Astrocyte of the hippocampus (primary cell): ENCODE data around the gene SERPINB6.
"Not testable (repeated sequence)": the region's sequence is repeated elsewhere in the genome, so short reads cannot be mapped to it uniquely, and the experiment has no call there.

Experiments
- DNase-seq: peaks from one replicate; pipeline ENCODE4 v3.0.0; 2011; ENCODE audit warnings: low read depth, low spot score

Gene SERPINB6

GRCh38 chr6:2913621-2914317 lies 57.6 kb downstream of the SERPINB6 start:
- no peak for DNase-seq

GRCh38 chr6:2911171-2911570 lies 60.2 kb downstream of the SERPINB6 start:
- DNase-seq = no peak

- no peak for DNase-seq
Measured at GRCh38 chr6:2909718-2910117, 61.6 kb downstream of the SERPINB6 start.

GRCh38 chr6:2909051-2909606 lies 62.2 kb downstream of the SERPINB6 start:
- DNase-seq = not testable (repeated sequence)

GRCh38 chr6:2908516-2908915 lies 62.9 kb downstream of the SERPINB6 start:
- not testable (repeated sequence) for DNase-seq

GRCh38 chr6:2903411-2904185 lies 67.8 kb downstream of the SERPINB6 start:
- DNase-seq = not testable (repeated sequence)

GRCh38 chr6:2901645-2902502 lies 69.5 kb downstream of the SERPINB6 start:
- not testable (repeated sequence) for DNase-seq

GRCh38 chr6:2900821-2901644 lies 70.3 kb downstream of the SERPINB6 start:
- DNase-seq = no peak

GRCh38 chr6:2900221-2900807 lies 71.1 kb downstream of the SERPINB6 start:
- no peak for DNase-seq

- DNase-seq = no peak
Measured at GRCh38 chr6:2899596-2899995, 71.8 kb downstream of the SERPINB6 start.
